Spleen (tissue), 7 donors: ENCODE results near the gene CABP4.

Experiments used
- CTCF ChIP-seq, 11 experiments: fragments of 200-600 bp in 7 of 11; fragments of 450-650 bp in 4 of 11; sonication (generic) in 4 of 11; IDR thresholded peaks in 8 of 11; conservative IDR thresholded peaks in 3 of 11; 1 replicate in 7 of 11; 2 replicates in 4 of 11; pipeline versions ENCODE4 v1.4.0 to v1.8.0; 2016 to 2021; ENCODE audit warnings: antibody characterized with exemption in 11 of 11, inconsistent platforms in 4 of 11, mild to moderate bottlenecking in 1 of 11
- POLR2A ChIP-seq, 3 donors: fragments of 450-650 bp; IDR thresholded peaks; one replicate each; pipeline ENCODE4 v1.5.1; 2017; ENCODE audit warnings: antibody characterized with exemption in 3 of 3, mild to moderate bottlenecking in 1 of 3
- POLR2AphosphoS5 ChIP-seq, 3 donors: sonication (generic); formaldehyde crosslinking; IDR thresholded peaks; one replicate each; pipeline ENCODE4 v1.5.1; 2017; ENCODE audit warnings: antibody characterized with exemption in 3 of 3
- donor health status: DM: no; HTN: no; CAD: no; lungs with moderate emphysema.
- donor health status: DM: no; HTN: no; CAD: no.
- donor health status: DM: no; HTN: no; CAD: no.

GRCh38 chr11:67418476-67419281, 36.5 kb upstream of the CABP4 start:
- TF ChIP-seq POLR2A (IDR thresholded peaks at IDR 0.05): no peak
- peak; percentile 41 to 77 (median 73) for TF ChIP-seq POLR2AphosphoS5 (IDR thresholded peaks at IDR 0.05)
- no peak for TF ChIP-seq CTCF (IDR thresholded peaks at IDR 0.05 in 8 of 11, conservative IDR thresholded peaks at IDR 0.05 in 3 of 11)
